ACHN (cell line): Measurements from ENCODE around the gene NR2F1.

ENCODE experiments used
- DNase-seq: peaks from one replicate; pipeline ENCODE4 v3.0.0-alpha.2; 2015
- in situ Hi-C: cut with HindIII; loops from 2 replicates; pipeline ENCODE4 v1.10.0; 2017; ENCODE audit warnings: low sequenced_read_pairs, low pct_ligation_motif_present, low pct_unique_long_range_greater_than_20kb

The NR2F1 gene

GRCh38 chr5:93576994-93577853 is 5.8 kb upstream of the NR2F1 start:
- no peak for DNase-seq

GRCh38 chr5:93577854-93578812 is 4.9 kb upstream of the NR2F1 start:
- in situ Hi-C loops, result no loop called here
- no peak for DNase-seq

More at GRCh38 chr5:93576994-93577853, 5.8 kb upstream of the NR2F1 start:
- in situ Hi-C loops, result no loop called here

- no peak for DNase-seq
- in situ Hi-C loops, result no loop called here
Measured at GRCh38 chr5:93578813-93579691, 4.0 kb upstream of the NR2F1 start.

GRCh38 chr5:93579692-93580062 is 3.3 kb upstream of the NR2F1 start:
- in situ Hi-C loops, result no loop called here
- peak; percentile 6 for DNase-seq

GRCh38 chr5:93580063-93580926 is 2.7 kb upstream of the NR2F1 start:
- peak; percentile 22 for DNase-seq
- in situ Hi-C loops, result no loop called here

- in situ Hi-C loops, result no loop called here
Measured at GRCh38 chr5:93580927-93581445, 2.0 kb upstream of the NR2F1 start, which contains the start of gene NR2F1-AS1. Gene NR2F1-AS1, minus strand, starts transcription at chr5:93581219.

GRCh38 chr5:93582167-93582462 is 907 bp upstream of the NR2F1 start:
- no peak for DNase-seq
- in situ Hi-C loops, result no loop called here

More at GRCh38 chr5:93580927-93581445, 2.0 kb upstream of the NR2F1 start, which contains the start of gene NR2F1-AS1:
- DNase-seq, result peak; percentile 3

GRCh38 chr5:93583439-93583767 is 381 bp downstream of the NR2F1 start:
- in situ Hi-C loops, result no loop called here
- no peak for DNase-seq

- DNase-seq, result peak; percentile 38
- in situ Hi-C loops, result no loop called here
Measured at GRCh38 chr5:93583768-93584595, 960 bp downstream of the NR2F1 start.

- in situ Hi-C loops, result no loop called here
- DNase-seq, result no peak
Measured at GRCh38 chr5:93584596-93585040, 1.6 kb downstream of the NR2F1 start.

- peak; percentile 16 for DNase-seq
- in situ Hi-C loops, result no loop called here
Measured at GRCh38 chr5:93585041-93585766, 2.2 kb downstream of the NR2F1 start.

GRCh38 chr5:93585767-93586385 is 2.9 kb downstream of the NR2F1 start:
- no peak for DNase-seq
- in situ Hi-C loops, result no loop called here

- in situ Hi-C loops, result no loop called here
- no peak for DNase-seq
Measured at GRCh38 chr5:93586736-93587596, 3.9 kb downstream of the NR2F1 start.

GRCh38 chr5:93587597-93588351 is 4.8 kb downstream of the NR2F1 start:
- no peak for DNase-seq
- in situ Hi-C loops, result no loop called here
